Stimulated activated CD4-positive, alpha-beta T cell treated with anti-CD3 and anti-CD28 coated beads, TNF-alpha, amount 100 ng/mL, for 24 hours (primary cell): Measurements from ENCODE around the gene PPP1R37.

Experiments
- DNase-seq, 3 experiments: peaks; one replicate each; pipeline ENCODE4 v3.0.0-alpha.2; 2020; ENCODE audit warnings: low read depth in 3 of 3

The PPP1R37 gene

DNA sequence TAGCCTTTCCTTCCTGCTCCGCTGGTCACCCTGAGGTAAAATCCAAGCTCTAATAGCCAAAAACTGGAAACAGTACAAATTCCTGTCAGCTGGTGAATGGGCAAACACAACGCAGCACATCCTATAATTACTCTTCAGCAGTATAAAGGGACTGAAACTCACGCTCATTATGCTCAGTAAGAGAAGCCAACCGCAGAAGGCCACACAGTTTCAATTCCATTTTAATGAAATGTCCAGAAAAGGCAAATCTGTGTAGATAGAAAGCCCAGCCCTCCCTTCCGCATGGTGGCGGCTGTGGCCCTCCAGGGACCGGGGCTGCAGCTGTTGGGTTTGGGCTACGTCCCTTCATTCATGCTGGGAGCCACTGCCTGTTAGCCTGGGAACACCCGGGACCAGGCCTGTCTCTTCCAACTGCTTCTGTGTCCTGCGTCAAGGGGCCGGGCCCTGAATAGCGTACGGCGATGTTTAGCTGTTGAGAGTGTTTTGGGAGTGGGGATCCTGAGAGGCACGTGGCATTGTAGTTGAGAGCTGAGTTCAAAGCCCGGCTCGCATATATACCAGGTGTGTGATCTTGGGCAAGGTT is 44.3 kb downstream of the PPP1R37 start:
- DNase-seq, result no peak

DNA sequence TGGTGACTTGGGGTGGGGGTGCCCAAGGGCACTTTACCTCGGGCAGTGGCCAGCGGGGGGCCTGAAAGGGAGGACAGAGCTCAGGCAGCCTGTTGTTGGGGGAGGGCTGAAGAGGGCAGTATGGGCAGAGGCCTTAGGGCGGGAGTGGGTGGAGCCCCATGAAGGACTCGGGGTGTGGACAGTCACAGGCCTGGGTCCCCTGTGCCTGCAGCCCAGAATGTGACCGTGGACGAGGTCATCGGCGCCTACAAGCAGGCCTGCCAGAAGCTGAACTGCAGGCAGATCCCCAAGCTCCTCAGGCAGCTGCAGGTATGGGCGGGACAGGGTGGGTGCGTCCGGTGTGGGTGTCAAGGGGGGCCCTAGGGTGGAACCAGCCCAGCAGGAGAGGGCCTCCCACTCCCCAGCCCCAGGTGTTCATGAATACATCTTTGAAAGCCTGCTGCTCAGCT is 45.3 kb downstream of the PPP1R37 start:
- DNase-seq, result no peak

DNA sequence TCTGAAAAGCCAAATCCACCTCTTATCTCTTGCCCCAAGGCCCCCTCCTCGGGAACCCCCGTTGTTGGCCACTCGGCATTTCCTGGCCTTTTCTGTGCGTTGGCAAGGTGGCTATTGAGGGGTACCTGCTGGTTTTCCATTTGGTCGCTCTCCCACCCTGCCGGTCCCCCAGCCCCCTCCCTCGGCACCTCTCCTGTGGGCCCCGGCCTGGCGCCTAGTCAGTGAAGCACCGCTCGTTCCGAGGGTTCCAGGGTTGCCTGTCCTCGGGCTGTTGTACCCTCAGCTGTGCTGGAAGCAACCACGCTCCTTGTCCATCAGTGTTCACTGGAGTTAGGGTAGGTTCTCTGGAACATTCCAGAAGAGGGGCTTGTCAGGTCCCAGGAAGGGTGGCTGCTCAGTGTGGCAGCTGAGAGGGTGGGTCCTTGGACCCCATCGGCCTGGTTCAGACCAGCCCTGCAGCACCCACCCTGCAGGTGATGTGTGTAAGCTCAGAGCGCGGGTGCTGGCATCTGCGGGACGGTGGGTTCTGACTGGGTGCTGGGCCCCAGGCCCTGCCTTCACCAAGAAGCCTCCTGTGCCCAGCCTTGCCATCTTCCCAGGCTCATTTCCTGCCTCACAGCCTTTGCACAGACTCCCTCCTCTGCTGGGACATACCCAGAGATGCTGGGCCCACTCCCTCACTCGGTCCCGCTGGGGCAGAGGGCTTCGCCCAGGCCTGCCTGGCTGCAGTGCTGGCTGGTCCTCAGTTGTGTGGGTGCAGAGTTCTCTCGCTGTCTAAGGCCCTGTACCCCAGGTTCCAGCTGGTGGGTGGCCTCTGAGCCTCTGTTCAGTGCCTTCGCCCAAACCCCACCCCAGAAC is 46.5 kb downstream of the PPP1R37 start:
- no peak for DNase-seq

DNA sequence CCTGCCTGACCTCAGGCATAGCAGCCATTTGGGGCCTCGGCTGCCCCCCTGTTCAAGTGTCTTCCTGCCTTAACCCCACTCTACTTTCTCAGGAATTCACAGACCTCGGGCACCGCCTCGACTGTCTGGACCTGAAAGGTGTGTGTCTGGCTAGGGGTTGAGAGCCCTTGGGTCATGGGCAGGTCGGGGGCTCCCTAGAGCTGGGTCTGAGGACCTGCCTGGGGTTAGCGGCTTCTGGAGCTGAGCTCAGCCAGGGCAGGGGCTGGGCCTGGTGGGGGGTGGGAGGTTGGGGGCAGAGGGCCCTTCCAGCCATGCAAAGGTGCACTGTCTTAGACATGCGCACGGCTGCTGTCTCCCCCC is 47.1 kb downstream of the PPP1R37 start:
- no peak for DNase-seq

DNA sequence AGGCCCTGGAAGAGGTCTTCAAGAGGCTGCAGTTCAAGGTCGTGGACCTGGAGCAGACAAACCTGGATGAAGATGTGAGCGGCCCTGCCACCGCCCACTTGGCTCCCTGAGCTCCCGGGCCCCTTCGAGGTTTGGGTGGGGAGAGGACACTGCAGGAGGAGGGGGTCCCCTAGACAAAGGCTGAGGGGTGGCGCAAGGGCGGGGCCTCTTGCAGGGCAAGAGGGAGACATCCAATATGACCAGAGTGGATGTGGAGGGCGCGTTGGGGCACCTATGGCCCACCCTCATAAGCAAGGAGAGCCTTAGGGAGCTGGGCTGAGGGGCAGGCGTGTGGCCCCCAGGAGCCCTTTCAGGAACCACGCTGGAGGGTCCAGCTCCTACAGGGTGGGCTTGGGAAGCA is 47.6 kb downstream of the PPP1R37 start:
- no peak for DNase-seq

DNA sequence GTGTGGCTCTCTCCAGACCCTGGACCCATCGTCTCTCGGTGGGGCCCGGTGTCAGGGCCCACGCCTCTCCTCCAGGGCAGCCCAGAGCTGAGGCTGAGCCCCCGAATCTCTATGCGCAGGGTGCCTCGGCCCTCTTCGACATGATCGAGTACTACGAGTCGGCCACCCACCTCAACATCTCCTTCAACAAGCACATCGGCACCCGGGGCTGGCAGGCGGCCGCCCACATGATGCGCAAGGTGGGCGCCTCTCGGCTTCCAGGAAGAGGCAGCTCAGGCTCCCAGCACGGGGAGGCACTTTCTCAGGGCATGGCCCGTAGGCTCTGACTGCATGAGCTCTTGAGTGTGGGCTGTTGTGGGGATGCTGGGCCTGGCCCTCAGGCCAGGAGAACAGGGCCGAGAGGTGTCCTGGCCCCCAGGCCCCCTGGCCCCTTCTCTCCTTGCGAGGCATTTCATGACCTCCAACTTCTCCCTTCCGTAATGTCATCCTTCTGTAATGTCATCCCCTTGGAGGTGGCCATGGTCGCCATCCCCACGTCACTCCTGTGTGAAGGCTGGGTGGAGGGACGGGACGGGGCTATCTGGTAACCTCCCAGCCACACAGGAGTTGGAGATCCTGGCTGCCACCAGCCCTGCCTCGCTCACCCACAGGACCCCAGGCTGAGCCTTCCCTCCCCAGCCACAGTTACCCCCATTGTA is 48.4 kb downstream of the PPP1R37 start:
- no peak for DNase-seq

DNA sequence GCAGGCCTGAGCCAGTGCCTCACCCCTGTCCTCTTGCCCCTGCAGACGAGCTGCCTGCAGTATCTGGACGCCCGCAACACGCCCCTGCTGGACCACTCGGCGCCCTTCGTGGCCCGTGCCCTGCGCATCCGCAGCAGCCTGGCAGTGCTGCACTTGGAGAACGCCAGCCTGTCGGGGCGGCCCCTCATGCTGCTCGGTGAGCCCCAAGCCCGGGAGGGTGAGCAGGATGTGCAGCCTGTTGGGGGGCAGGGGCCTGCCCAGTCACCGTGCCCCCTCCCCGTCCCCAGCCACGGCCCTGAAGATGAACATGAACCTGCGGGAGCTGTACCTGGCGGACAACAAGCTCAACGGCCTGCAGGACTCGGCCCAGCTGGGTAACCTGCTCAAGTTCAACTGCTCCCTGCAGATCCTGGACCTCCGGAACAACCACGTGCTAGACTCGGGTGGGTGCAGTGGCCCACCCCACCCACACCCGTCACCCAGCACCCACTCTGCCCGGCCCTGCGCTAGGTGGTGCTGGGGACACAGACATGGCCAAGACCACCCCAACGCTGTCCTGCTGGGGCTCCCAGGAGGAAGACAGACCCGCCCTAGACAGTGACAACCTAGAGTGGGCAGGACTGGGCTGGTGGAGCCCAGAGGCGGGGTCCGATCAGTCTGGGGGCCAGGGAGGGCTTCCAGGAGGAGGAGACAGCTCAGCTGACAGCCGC is 49.2 kb downstream of the PPP1R37 start:
- no peak for DNase-seq

DNA sequence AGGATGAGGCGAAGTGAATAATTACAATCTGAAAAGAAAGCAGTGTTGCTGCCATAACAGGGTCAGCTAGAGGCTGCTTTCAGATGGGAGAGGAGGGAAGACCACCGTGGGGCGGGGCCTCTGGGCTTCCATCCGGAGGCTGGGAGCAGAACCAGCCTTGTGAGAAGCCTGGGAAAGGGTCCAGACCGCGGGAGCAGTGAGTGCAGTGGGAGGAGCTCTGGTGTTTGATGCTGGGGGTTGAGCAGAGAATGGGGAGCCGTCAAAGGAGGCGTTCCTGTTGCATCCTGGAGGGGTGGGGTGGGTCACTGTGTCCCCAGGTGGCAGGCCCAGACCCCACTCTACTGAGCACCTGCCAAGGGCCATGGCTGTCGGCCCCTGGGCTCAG is 49.7 kb downstream of the PPP1R37 start:
- no peak for DNase-seq

DNA sequence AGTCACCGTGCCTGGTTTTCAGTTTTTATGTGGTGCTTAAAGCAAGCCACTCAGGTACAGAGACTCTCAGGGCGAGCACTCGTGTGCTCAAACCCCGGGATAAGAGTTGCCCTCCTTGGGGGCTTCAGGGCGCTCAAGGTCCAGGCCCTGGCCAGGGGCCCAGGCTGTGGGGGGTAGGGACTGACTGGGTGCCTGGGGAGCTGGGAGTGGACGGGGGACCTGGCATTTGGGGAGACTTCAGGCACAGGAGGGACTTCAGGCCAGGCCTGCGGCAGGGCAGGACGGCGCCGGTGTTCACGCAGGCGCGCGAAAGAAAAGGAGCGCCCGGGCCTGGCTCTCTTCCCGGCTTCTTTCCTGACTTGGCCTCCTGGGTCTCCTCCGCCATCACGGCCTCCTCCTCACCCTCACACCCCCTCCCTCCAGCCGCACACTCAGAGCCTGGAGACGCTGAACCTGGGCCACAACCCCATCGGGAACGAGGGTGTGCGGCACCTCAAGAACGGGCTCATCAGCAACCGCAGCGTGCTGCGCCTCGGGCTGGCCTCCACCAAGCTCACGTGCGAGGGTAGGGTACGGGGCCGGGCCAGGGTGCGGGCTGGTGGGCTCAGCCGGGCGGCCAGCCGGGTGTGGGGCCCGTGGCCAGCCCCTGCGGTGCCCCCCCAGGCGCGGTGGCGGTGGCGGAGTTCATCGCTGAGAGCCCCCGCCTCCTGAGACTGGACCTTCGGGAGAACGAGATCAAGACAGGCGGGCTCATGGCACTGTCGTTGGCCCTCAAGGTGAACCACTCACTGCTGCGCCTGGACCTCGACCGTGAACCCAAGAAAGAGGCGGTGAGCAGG is 51.7 kb downstream of the PPP1R37 start:
- DNase-seq, result no peak

DNA sequence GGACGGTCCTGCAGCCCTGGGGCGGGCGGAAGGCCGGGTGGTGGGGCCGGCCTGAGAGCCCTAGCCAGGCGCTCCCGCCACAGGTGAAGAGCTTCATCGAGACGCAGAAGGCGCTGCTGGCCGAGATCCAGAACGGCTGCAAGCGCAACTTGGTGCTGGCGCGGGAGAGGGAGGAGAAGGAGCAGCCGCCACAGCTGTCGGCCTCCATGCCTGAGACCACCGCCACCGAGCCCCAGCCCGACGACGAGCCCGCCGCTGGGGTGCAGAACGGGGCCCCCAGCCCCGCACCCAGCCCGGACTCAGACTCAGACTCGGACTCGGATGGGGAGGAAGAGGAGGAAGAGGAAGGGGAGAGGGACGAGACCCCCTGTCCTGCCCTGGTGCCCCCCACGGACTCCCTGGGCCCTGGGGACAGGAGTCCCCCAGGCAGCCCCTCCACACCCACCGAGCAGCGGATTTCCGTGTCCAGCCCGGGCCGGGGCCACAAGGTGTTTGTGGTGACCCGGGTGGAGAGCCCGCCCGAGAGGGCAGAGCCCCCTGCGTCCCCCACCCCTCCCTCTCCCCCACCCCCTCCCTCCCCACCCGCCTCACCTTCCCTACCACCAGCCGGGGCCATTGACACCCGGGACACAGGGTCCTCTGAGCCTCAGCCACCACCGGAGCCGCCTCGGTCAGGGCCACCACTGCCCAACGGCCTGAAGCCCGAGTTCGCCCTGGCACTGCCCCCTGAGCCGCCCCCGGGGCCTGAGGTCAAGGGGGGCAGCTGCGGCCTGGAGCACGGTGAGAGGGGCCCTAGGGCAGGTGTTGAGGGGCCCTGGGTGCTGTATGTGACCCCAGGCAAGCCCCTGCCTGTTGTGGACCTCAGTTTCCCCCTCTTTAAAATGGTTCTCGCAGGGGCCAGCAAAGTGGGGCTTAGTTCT is 52.6 kb downstream of the PPP1R37 start:
- no peak for DNase-seq

DNA sequence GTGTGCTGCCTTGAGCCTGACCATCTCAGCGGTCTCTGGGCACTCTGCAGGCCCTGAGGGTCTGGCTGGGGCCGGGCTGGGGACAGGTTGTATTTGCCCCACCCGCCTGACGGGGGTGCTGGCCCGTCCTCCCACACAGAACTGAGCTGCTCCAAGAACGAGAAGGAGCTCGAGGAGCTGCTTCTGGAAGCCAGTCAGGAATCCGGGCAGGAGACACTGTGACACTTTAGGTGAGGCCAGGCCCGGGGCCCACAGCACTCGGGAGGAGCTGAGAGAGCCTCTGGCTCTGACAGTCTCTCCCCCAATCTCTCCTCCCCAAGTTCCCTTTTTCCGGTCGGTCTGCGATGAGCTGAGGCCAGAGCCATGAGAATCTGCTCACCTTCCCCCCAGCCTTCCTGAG is 53.3 kb downstream of the PPP1R37 start:
- no peak for DNase-seq

DNA sequence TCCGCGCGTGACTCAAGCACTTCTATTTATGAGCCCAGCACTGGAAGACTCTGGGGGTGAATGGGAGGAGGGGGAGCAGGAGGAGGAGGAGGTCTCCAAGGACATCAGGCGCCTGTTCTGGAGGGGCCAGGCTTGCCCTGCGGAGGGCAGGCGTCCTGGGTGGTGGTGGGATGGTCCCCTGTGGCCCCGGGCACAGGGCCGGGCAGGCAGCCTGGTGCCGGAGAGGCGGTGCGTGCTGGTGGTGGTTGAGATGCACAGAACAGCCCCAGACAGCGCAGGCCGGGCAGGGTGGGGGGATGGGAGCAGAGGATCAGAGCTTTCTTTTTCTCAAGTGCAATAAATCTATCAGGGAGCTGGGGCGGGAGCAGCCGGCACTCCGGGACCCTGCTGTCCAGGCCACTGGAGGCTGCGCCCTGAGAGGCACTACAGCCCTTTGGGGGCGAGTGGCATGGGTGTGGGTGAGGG is 53.8 kb downstream of the PPP1R37 start:
- DNase-seq, result no peak

DNA sequence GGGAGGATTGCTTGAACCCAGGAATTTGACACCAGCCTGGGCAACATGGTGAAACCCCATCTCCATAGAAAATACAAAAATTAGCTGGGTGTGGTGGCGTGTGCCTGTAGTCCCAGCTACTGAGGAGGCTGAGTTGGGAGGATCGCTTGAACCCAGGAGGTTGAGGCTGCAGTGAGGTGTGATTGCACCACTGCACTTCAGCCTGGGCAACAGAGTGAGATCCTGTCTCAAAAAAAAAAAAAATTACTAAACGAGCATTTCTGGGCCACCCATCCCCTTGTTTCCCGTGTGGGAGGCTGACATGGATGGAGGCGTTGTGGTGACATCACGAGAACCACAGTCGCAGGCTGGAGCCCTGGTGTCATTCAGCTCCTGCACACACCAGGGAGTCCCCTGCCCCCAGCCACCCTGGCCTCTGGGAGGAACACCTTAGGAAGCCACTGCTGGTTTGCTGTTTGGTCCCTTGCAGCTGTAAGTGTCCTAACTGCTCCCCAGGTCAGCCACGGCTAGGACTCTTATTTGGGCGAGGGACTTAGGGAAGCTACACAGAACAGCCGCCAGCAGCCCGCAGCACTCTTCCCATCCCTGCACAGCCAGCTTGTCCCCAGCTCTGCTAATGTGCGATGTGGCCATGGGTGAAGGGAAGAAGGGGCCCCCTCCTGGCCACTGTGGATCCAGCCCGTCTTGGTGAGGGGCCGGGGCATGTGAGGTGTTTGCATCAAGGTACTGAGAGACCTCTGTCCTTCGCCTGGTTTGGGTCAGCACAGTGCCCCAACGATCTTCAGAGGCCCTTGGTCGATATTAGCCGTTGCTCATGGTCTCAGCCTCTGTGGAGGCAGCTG is 55.1 kb downstream of the PPP1R37 start:
- no peak for DNase-seq

DNA sequence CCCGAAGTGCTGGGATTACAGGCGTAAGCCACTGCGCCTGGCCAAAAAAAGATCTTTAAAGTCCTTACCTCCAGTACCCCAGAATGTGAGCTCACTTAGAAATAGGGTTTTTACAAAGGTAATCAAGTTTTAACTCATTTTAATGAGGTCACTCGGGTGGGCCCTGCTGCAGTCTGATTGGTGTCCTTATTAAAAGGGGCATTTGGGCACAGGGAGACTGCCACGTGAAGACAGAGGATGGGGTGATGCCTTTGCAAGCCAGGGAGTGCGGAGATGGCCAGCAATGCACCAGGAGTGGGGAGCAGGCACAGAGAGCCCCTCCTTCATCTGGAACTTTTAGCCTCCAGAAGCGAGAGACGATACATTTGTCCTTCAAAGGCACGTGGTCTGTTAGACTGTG is 56.1 kb downstream of the PPP1R37 start:
- no peak for DNase-seq

DNA sequence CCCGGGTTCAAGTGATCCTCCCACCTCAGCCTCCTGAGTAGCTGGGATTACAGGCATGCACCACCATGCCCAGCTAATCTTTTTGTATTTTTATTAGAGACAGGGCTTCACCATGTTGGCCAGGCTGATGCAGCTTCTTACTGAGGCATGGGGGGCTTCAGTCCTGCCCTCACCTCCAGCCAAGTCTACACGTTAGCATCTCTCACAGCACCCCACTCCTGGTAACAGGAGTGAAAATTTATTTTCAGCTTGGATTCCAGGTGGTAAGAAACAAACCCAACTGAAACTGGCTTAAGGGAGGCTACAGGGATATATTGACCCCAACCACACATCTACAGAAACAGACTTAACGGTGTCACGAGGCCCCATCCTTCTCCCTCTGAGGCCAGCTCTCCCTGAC is 57.2 kb downstream of the PPP1R37 start:
- DNase-seq, result no peak

DNA sequence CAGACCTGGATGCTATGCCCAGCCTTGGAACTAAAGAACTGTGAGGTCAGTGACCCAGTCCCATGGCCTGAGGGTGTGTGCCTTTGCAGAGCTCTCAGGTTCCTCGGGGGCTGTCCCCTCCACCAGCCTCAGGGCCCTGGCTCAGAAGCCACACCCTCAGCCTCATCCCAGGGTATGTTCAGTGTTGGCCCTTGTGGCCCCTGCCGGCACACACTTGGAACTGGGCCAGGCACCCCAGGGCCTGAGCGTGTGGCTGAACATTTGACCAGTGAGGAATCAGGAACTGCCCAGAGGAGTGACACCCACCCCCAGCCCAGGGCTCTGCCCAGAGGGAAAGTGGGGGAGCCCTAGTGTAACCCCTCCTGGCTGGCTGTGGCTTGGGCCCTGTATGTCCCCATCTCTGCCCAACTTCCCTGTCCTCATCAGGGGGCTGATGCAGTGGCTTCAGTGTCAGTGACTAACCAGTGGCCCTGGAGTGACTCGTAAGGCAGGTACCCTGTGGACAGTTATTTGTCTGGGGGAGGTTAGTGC is 57.8 kb downstream of the PPP1R37 start:
- DNase-seq, result no peak

DNA sequence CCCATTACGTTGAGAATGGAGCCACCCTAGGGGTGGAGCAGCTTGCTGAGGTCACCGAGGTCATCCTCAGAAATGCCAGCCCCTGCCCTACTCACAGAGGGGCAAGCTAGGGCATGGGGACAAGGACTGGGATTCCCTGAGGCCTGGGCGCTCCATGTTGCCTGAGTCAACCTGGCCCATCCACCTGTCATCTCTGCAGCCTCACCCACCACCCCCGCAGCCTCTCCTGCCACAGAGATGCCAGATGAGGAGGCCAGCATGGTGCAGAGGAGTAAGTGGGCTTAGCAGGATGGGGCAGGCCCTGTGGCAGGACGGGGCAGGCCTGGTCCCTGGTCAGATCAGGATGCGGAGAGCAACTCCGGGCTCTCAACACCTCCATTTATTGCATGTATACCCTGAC is 58.3 kb downstream of the PPP1R37 start:
- DNase-seq, result no peak

DNA sequence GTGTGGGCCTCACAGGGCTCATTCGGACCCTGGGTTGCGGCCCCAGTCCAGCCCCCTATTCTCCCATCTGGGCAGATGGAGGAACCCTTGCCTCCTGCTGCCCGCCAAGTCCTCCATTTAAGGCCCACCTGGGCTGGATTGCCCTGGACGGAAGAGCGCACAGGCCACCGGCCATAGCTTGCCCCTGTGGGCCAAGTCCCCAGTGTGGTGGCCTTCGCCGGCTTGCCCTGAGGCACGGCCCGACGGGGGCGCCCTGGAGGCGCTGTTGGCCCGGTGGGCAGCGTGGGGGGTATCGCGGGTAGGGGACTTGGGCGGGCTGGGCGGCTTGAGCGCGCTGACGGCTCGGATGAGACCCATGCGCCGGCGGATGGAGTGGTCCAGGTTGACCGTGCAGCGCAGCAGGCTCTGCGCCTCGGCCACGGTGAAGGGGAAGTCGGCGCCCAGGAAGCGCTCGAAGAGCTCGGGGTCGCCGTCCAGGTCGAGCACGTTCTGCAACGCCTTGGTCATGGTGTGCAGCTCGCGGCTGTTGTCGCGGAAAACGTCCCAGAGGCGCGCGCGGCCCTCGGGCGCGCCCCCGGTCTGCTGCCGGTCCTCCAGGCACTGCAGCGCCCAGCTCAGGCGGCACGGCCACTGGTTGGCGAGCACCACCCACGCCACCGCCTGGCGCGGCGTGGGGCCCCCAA is 59.0 kb downstream of the PPP1R37 start:
- DNase-seq, result no peak
